GM19023 (cell line): ENCODE results near the gene TNFSF10.
"Not testable (repeated sequence)": the region's sequence is repeated elsewhere in the genome, so short reads cannot be mapped to it uniquely, and the experiment has no call there.

Experiments
- ATAC-seq: cut with Tn5 transposase; IDR thresholded peaks from one replicate; pipeline ENCODE4 v1.9.1; 2021; ENCODE audit warnings: mild to moderate bottlenecking, moderate library complexity; ENCODE audit not compliant: unreplicated experiment

TNFSF10 gene

GRCh38 chr3:172544404-172544803 lies 21.2 kb upstream of the TNFSF10 start:
- ATAC-seq = no peak

GRCh38 chr3:172543884-172544283 lies 20.7 kb upstream of the TNFSF10 start:
- ATAC-seq = no peak

GRCh38 chr3:172543419-172543818 lies 20.2 kb upstream of the TNFSF10 start:
- ATAC-seq = no peak

GRCh38 chr3:172542999-172543398 lies 19.8 kb upstream of the TNFSF10 start:
- ATAC-seq = no peak

- ATAC-seq = no peak
Observed at GRCh38 chr3:172541945-172542488, 18.8 kb upstream of the TNFSF10 start.

- ATAC-seq = no peak
Observed at GRCh38 chr3:172540049-172540448, 16.8 kb upstream of the TNFSF10 start.

GRCh38 chr3:172539273-172539672 lies 16.0 kb upstream of the TNFSF10 start:
- no peak for ATAC-seq

GRCh38 chr3:172538368-172539151 lies 15.3 kb upstream of the TNFSF10 start:
- ATAC-seq = no peak

- no peak for ATAC-seq
Observed at GRCh38 chr3:172537507-172538158, 14.4 kb upstream of the TNFSF10 start.

- ATAC-seq = no peak
Observed at GRCh38 chr3:172536993-172537419, 13.8 kb upstream of the TNFSF10 start.

GRCh38 chr3:172536505-172536904 lies 13.3 kb upstream of the TNFSF10 start:
- ATAC-seq = no peak

GRCh38 chr3:172530566-172530965 lies 7.3 kb upstream of the TNFSF10 start:
- ATAC-seq = no peak

GRCh38 chr3:172530101-172530561 lies 6.9 kb upstream of the TNFSF10 start:
- no peak for ATAC-seq

- no peak for ATAC-seq
Observed at GRCh38 chr3:172528677-172529076, 5.4 kb upstream of the TNFSF10 start.

GRCh38 chr3:172527306-172527705 lies 4.1 kb upstream of the TNFSF10 start:
- ATAC-seq = no peak

GRCh38 chr3:172525116-172525613 lies 1.9 kb upstream of the TNFSF10 start:
- ATAC-seq = no peak

- no peak for ATAC-seq
Observed at GRCh38 chr3:172524611-172525010, 1.4 kb upstream of the TNFSF10 start.

- ATAC-seq = not testable (repeated sequence)
Observed at GRCh38 chr3:172521837-172522726, 1.1 kb downstream of the TNFSF10 start.

- peak; percentile 53 for ATAC-seq
Observed at GRCh38 chr3:172520301-172520831, 2.9 kb downstream of the TNFSF10 start.

- ATAC-seq = no peak
Observed at GRCh38 chr3:172519740-172520139, 3.5 kb downstream of the TNFSF10 start.
